ENCODE data around the gene AP2A2.

GRCh38 chr11:880447-880846 lies 45.2 kb upstream of the AP2A2 start:
- TF ChIP-seq GATA2 (IDR thresholded peaks at IDR 0.05; ENCODE audit: low read depth, low read length) (no peak), GATA3 (IDR thresholded peaks at IDR 0.05; ENCODE audit: low read depth, low read length) (no peak)

Data from SH-SY5Y (cell line).